ENCODE measurements around the gene UGT1A4.
"Not testable (repeated sequence)": the region's sequence is repeated elsewhere in the genome, so short reads cannot be mapped to it uniquely, and the experiment has no call there.

- not testable (repeated sequence) for TF ChIP-seq POLR2A (IDR thresholded peaks at IDR 0.05); CTCF (IDR thresholded peaks at IDR 0.05 in 4 of 5, conservative IDR thresholded peaks at IDR 0.05 in 1 of 5)
Measured at GRCh38 chr2:233736868-233737653, 18.5 kb downstream of the UGT1A4 start.

Measured in gastrocnemius medialis (tissue), 4 donors.